Adrenal gland (tissue), 12 donors: ENCODE measurements around the gene PDE8A. TPM values are rescaled to one million over a fixed set of nuclear protein-coding genes. Genes with fewer than 3 reads are reported as not detected.
A peak's percentile ranks its signal among the peaks of the same experiment; 100 is the strongest.
"Not testable (repeated sequence)": the region's sequence is repeated elsewhere in the genome, so short reads cannot be mapped to it uniquely, and the experiment has no call there.

Experiments used
- DNase-seq, 7 donors: peaks; one replicate each; pipeline ENCODE4 v3.0.0-alpha.2; 2019 to 2020
- H3K27ac ChIP-seq, 5 donors: fragments of 200-600 bp; sonication (generic) in 4 of 5; 1 replicate in 3 of 5; 2 replicates in 2 of 5; pipeline versions ENCODE4 v1.5.1 to v1.8.0; 2016 to 2020; ENCODE audit warnings: mild to moderate bottlenecking in 1 of 5
- H3K27me3 ChIP-seq: fragments of 200-600 bp; 2 replicates; pipeline ENCODE4 v1.8.0; 2021
- H3K36me3 ChIP-seq, 2 donors: fragments of 200-600 bp; replicated peaks in 1 of 2; 1 replicate in 1 of 2; 2 replicates in 1 of 2; pipeline versions ENCODE4 v1.5.1 to v1.8.0; 2018 to 2022
- H3K4me1 ChIP-seq, 2 donors: fragments of 200-600 bp; replicated peaks in 1 of 2; 1 replicate in 1 of 2; 2 replicates in 1 of 2; pipeline versions ENCODE4 v1.5.1 to v1.8.0; 2018 to 2021
- H3K4me3 ChIP-seq, 4 donors: fragments of 200-600 bp; sonication (generic) in 3 of 4; one replicate each; pipeline ENCODE4 v1.5.1; 2016 to 2018
- H3K9me3 ChIP-seq, 3 donors: fragments of 200-600 bp; sonication (generic) in 1 of 3; replicated peaks in 1 of 3; 1 replicate in 2 of 3; 2 replicates in 1 of 3; pipeline versions ENCODE4 v1.5.1 to v1.8.0; 2016 to 2021
- POLR2A ChIP-seq, 2 donors: fragments of 450-650 bp; IDR thresholded peaks; one replicate each; pipeline ENCODE4 v1.6.1; 2017; ENCODE audit warnings: antibody characterized with exemption in 2 of 2, mild to moderate bottlenecking in 2 of 2, moderate library complexity in 1 of 2
- WGBS, 4 donors: extraction: QIAGEN DNeasy Blood & Tissue Kit in 2 of 4; methylation state at CpG; one replicate each; pipeline versions ENCODE4 v1.1.5 to v1.1.7; 2013 to 2017; 5-methylcytosine and 5-hydroxymethylcytosine counted together
- intact Hi-C, 2 donors: fragments of 100-400 bp; cut with DNase I; formaldehyde crosslinking; loops; one replicate each; pipeline versions ENCODE4 v1.14.1 to v1.15.0; 2022 to 2023
- polyA plus RNA-seq, 3 donors: library from polyadenylated mRNA; stranded (reverse); fragments of 200-250 nt in 2 of 3; fragments of 350-450 nt in 1 of 3; fragmentation: Illumina TruSeq in 1 of 3; extraction: RNeasy Lipid Tissue Mini Kit (QIAGEN cat#74804) in 1 of 3; gene quantifications; one replicate each; pipeline ENCODE4 v1.2.3, GENCODE V29; 2013 to 2014
- total RNA-seq, 9 donors: library from RNA; depleted of rRNA in 4 of 9; stranded (reverse); fragments of >200 nt in 4 of 9; fragments of 120-200 nt in 1 of 9; fragmentation: NEBNext Ultra II Directional in 1 of 9; extraction: Animal tissue kit (Norgen Biotek cat#: 25700) in 1 of 9; gene quantifications; one replicate each; pipeline versions ENCODE4 v1.1.0 to v1.2.4, GENCODE V29; 2013 to 2023
- TF ChIP-seq, protein P1 (sequence below), 6 experiments: fragments of 450-650 bp in 4 of 6; fragments of 200-600 bp in 2 of 6; sonication (generic) in 1 of 6; IDR thresholded peaks; 1 replicate in 5 of 6; 2 replicates in 1 of 6; pipeline versions ENCODE4 v1.5.1 to v1.8.0; 2016 to 2021; ENCODE audit warnings: antibody characterized with exemption in 6 of 6, mild to moderate bottlenecking in 2 of 6, moderate library complexity in 1 of 6
- donor health status: healthy with polysubstance abuse.
- donor health status: Bipolar disorder and iron deficiency.
- donor health status: DM: yes; HTN: yes; CAD: no.
- donor health status: DM: no; HTN: no; CAD: no.
- donor health status: DM: no; HTN: no; CAD: no.
- donor health status: DM: yes; HTN: yes; CAD: no.

Gene PDE8A
- total and polyA plus RNA-seq, 12 donors = 47.3 to 123 (median 66.4) TPM

DNA sequence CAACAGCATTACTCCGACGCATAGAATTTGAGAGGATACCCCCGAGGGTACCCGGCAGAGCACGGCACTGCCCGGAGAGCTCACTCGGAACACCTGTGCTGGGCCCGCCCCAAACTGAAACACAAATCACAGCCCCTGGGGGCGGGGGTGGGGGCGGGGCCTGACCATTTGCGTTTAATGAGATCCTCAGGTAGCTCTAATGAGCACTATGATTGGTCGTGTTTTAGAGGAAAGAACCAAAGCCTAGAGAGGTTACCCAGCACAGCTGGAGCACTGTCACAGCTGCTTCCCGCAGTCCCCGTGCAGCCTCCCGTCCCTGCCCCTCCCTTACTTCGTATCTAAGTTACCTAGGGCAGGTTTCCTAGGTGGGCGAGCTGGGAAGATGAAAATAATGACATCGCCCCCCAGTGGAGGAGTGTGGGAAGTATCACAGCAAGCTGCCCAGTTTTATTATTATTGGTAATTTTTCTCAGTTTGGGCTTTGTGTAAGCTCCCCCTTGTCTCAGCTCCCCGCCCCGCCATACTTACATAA, 187.1 kb downstream of the PDE8A start:
- Histone ChIP-seq H3K4me1 (peaks cover 4 to 6% of the 10 kb centered on the region in 2 donors), H3K36me3 (no peaks in the 10 kb centered on the region), H3K4me3 (peak overlapping the region in 2 of 4 donors; percentile 17 to 26), H3K9me3 (no peaks in the 10 kb centered on the region), H3K27ac (no peak overlapping the region), H3K27me3 (no peaks in the 10 kb centered on the region)
- WGBS, 4 donors = 6 to 8% (median 7%) methylated on average over 16 to 20 of the region's 20 CpGs
- TF ChIP-seq, protein P1, sequence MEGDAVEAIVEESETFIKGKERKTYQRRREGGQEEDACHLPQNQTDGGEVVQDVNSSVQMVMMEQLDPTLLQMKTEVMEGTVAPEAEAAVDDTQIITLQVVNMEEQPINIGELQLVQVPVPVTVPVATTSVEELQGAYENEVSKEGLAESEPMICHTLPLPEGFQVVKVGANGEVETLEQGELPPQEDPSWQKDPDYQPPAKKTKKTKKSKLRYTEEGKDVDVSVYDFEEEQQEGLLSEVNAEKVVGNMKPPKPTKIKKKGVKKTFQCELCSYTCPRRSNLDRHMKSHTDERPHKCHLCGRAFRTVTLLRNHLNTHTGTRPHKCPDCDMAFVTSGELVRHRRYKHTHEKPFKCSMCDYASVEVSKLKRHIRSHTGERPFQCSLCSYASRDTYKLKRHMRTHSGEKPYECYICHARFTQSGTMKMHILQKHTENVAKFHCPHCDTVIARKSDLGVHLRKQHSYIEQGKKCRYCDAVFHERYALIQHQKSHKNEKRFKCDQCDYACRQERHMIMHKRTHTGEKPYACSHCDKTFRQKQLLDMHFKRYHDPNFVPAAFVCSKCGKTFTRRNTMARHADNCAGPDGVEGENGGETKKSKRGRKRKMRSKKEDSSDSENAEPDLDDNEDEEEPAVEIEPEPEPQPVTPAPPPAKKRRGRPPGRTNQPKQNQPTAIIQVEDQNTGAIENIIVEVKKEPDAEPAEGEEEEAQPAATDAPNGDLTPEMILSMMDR (IDR thresholded peaks at IDR 0.05) = peak in 5 of 6 experiments; percentile 33 to 56 (median 47)
- no peak for TF ChIP-seq POLR2A (IDR thresholded peaks at IDR 0.05)
- intact Hi-C loops = loop anchor here in 1 of 2 donors (10.0 kb wide), 1 partner anchor 204 kb away; no protein-coding TSS in a partner anchor
- DNase-seq = peak in 4 of 7 donors; percentile 37 to 52 (median 40)

DNA sequence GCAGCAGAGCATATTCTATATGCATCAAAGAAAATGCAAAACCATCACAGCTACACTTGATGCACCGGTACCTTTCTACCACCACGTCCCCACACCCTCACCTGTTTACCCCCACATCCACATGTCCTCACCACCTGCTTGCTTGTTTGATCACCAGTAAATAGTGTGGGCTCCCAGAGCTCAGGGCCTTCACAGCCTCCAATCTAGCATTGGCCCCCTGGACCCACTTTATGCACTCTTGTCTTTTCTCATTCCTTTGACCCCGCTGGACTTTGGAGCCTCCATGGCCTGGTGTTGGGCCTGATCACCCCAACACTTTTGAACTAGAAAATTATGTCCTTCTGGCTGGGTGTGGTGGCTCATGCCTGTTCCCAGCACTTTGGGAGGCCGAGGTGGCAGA, 190.1 kb downstream of the PDE8A start:
- Histone ChIP-seq H3K36me3 (no peaks in the 10 kb centered on the region), H3K27me3 (no peaks in the 10 kb centered on the region), H3K4me1 (peaks cover 4 to 6% of the 10 kb centered on the region in 2 donors), H3K4me3 (no peak overlapping the region), H3K27ac (no peak overlapping the region), H3K9me3 (no peaks in the 10 kb centered on the region)
- intact Hi-C loops = no loop called here
- 87 to 96% (median 92%) methylated on average over 4 of the region's 4 CpGs for WGBS, 4 donors
- no peak for DNase-seq
- TF ChIP-seq POLR2A (IDR thresholded peaks at IDR 0.05) = no peak
- TF ChIP-seq, protein P1 (IDR thresholded peaks at IDR 0.05) = no peak

DNA sequence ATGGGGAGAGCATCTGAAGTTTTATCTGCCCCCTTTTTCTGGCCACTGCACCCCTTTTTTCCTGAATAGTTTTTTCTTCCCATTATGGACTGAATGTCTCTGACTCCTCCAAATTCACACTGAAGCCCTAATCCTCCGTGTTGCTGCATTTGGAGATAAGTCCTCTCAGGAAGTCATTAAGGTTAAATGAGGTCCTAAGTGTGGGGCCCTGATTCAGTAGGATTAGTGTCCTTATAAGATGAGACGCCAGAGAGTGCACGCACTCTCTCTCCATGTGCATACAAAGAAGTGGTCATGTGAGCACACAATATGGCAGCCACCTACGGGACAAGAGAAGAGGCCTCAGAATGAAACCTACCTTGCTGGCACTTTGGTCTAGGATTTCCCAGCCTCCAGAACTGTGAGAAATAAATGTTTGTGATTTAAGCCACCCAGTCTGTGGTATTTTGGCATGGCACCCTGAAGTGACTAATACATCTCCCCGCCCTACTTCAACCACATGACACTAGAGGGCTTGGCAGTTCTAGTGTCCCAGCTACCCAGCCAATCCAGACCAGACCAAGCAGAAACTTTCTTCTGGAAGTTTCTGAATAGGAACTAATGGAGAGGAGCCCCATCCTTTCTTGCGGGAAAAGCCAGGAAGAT, 191.3 kb downstream of the PDE8A start:
- H3K36me3 ChIP-seq = no peaks in the 10 kb centered on the region
- H3K9me3 ChIP-seq = no peaks in the 10 kb centered on the region
- no peaks in the 10 kb centered on the region for H3K27me3 ChIP-seq
- intact Hi-C loops = no loop called here
- TF ChIP-seq, protein P1 (IDR thresholded peaks at IDR 0.05) = no peak
- no peak for TF ChIP-seq POLR2A (IDR thresholded peaks at IDR 0.05)
- peaks cover 4 to 6% of the 10 kb centered on the region in 2 donors for H3K4me1 ChIP-seq
- H3K27ac ChIP-seq = no peak overlapping the region
- DNase-seq = no peak
- WGBS, 4 donors = 80 to 93% (median 89%) methylated on average over 5 to 6 of the region's 6 CpGs
- no peak overlapping the region for H3K4me3 ChIP-seq

DNA sequence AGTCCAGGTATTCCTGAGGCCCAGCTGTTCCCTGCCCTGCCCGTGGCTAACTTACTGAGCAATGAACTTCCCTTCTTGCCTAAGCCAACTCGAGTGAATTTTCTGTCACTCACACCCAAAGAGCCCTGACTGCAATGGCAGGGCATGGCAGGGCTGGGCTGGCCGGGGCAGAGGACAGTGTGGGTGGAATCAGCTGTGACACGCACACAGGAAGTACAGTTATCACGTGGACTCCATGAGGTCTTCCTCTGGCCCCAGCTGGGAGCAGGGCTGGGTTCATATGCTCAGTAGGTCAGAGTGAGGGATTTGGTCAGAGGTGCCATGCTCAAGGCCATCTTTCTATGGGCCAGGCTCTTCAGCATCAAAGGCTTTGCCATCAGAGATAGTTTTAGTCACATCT, 192.0 kb downstream of the PDE8A start:
- H3K27me3 ChIP-seq, H3K27ac ChIP-seq, H3K36me3 ChIP-seq, intact Hi-C loops, H3K4me3 ChIP-seq, H3K4me1 ChIP-seq, DNase-seq, H3K9me3 ChIP-seq: not testable (repeated sequence)
- 57 to 82% methylated on average over 3 of the region's 5 CpGs; no CpG with 5 or more reads in 2 of the 4 donors for WGBS, 4 donors

DNA sequence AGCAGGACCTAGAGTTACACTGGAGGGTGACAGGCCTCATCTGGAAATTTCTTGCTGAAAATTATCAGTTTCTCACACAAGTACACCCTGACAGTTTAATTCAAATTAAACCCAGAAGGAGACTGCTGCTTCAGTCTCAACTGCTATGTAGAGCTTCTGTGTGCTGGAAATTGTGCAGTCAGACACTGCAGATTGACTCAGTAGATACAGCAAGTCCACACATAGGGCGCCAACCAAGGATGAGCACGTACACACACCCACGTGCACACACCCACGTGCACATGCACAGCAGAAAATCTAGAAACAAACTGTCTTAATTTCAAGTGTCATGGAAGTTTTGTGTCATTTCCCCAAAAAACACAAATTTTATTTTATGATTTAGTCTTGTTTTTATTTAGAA, 192.9 kb downstream of the PDE8A start:
- Histone ChIP-seq H3K4me3 (no peak overlapping the region), H3K4me1 (no peaks in the 10 kb centered on the region), H3K36me3 (no peaks in the 10 kb centered on the region), H3K27me3 (no peaks in the 10 kb centered on the region), H3K9me3 (no peaks in the 10 kb centered on the region), H3K27ac (no peak overlapping the region)
- intact Hi-C loops = no loop called here
- no peak for DNase-seq
- TF ChIP-seq, protein P1 (IDR thresholded peaks at IDR 0.05) = no peak
- no peak for TF ChIP-seq POLR2A (IDR thresholded peaks at IDR 0.05)
- 90 to 100% (median 93%) methylated on average over 4 of the region's 4 CpGs for WGBS, 4 donors

DNA sequence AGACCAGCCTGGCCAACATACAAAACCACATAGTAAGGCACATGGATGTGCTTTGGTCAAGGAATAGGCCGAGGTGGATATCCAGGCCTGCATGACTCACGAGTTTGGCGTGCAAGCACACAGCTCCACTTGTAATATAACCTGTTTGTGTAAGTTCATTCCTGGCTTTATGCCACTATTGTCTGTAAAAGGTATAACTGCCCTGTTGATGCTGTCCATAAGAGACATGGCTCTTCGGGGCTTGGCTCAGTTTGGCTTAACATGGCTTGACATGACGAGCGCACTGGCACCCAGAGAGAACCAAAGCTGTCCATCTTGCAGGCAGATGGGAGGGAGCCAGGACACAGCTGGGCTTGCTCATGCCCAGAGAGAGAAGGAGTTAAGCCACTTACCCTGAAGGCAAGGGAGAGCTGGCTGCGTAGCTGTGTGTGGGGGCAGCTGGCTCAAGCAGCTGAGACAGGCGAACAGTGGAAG, 195.4 kb downstream of the PDE8A start:
- H3K36me3 ChIP-seq, H3K27me3 ChIP-seq, H3K4me1 ChIP-seq, intact Hi-C loops, H3K4me3 ChIP-seq, DNase-seq, H3K9me3 ChIP-seq, H3K27ac ChIP-seq: not testable (repeated sequence)
- WGBS, 4 donors = 80 to 85% (median 83%) methylated on average over 7 to 8 of the region's 8 CpGs
